DOHH2 (cell line): ENCODE data around the gene DDX5.

Experiments
- H3F3A ChIP-seq: fragments of 200-600 bp; sonication (generic), shearing (Covaris generic); 2 replicates; pipeline ENCODE4 v1.6.0; 2016; ENCODE audit warnings: antibody characterized with exemption, mild to moderate bottlenecking; ENCODE audit not compliant: control insufficient read depth, insufficient read depth
- H3K27ac ChIP-seq: fragments of 200-600 bp; sonication (generic); 2 replicates; pipeline ENCODE4 v1.5.1; 2014; ENCODE audit warnings: low read depth, mild to moderate bottlenecking, low read length, moderate library complexity
- H3K27me3 ChIP-seq: fragments of 200-600 bp; sonication (generic); 2 replicates; pipeline ENCODE4 v1.6.1; 2014; ENCODE audit warnings: mild to moderate bottlenecking, low read length, mixed read lengths; ENCODE audit not compliant: control insufficient read depth
- H3K36me3 ChIP-seq: fragments of 200-600 bp; sonication (generic); 2 replicates; pipeline ENCODE4 v1.6.1; 2014; ENCODE audit warnings: mild to moderate bottlenecking, low read length, moderate library complexity, mixed read lengths; ENCODE audit not compliant: control insufficient read depth
- H3K4me1 ChIP-seq: fragments of 200-600 bp; sonication (generic); 2 replicates; pipeline ENCODE4 v1.6.1; 2014; ENCODE audit warnings: mild to moderate bottlenecking, low read length, mixed read lengths; ENCODE audit not compliant: control insufficient read depth
- H3K4me2 ChIP-seq: fragments of 200-600 bp; sonication (generic); 2 replicates; pipeline ENCODE4 v1.6.0; 2014; ENCODE audit warnings: mild to moderate bottlenecking, low read length, moderate library complexity
- H3K4me3 ChIP-seq: fragments of 200-600 bp; sonication (generic); 2 replicates; pipeline ENCODE4 v1.5.1; 2014; ENCODE audit warnings: mild to moderate bottlenecking, low read length, mixed read lengths
- H3K79me2 ChIP-seq: fragments of 200-600 bp; sonication (generic); 2 replicates; pipeline ENCODE4 v1.6.1; 2014; ENCODE audit warnings: mild to moderate bottlenecking, low read length, mixed read lengths; ENCODE audit not compliant: control insufficient read depth
- H3K9me2 ChIP-seq: fragments of 200-600 bp; sonication (generic); replicated peaks from 2 replicates; pipeline ENCODE4 v1.6.1; 2014; ENCODE audit warnings: mild to moderate bottlenecking, low read length, mixed read lengths; ENCODE audit not compliant: control insufficient read depth
- H3K9me3 ChIP-seq: fragments of 200-600 bp; sonication (generic); 2 replicates; pipeline ENCODE4 v1.6.1; 2014; ENCODE audit warnings: antibody characterized with exemption, low read length, mixed read lengths; ENCODE audit not compliant: control insufficient read depth, insufficient read depth
- H4K20me1 ChIP-seq: fragments of 200-600 bp; sonication (generic); 2 replicates; pipeline ENCODE4 v1.6.0; 2014; ENCODE audit warnings: low read depth, mild to moderate bottlenecking, antibody characterized with exemption, low read length, moderate library complexity; ENCODE audit not compliant: control insufficient read depth, insufficient read depth
- CTCF ChIP-seq: fragments of 200-600 bp; sonication (generic); IDR thresholded peaks from one replicate; pipeline ENCODE4 v1.5.1; 2014; ENCODE audit warnings: antibody characterized with exemption, mild to moderate bottlenecking, low read depth, low read length; ENCODE audit not compliant: poor library complexity, severe bottlenecking
- EZH2phosphoT487 ChIP-seq: fragments of 200-600 bp; sonication (generic); IDR thresholded peaks from 2 replicates; pipeline ENCODE4 v1.6.1; 2017; ENCODE audit warnings: borderline replicate concordance, mild to moderate bottlenecking, antibody characterized with exemption, low read length, moderate library complexity, mixed read lengths

DDX5 gene

GRCh38 chr17:64536913-64537312 lies 30.8 kb upstream of the DDX5 start:
- H3K4me1 ChIP-seq, result no peaks in the 10 kb centered on the region
- H3K36me3 ChIP-seq, result peaks cover 80% of the 10 kb centered on the region
- H3K9me3 ChIP-seq, result no peaks in the 10 kb centered on the region
- no peaks in the 10 kb centered on the region for H3K27me3 ChIP-seq
- no peak overlapping the region for H3K4me3 ChIP-seq
- no peaks in the 10 kb centered on the region for H4K20me1 ChIP-seq
- H3K4me2 ChIP-seq, result no peak overlapping the region
- H3K79me2 ChIP-seq, result no peaks in the 10 kb centered on the region
- TF ChIP-seq EZH2phosphoT487, result no peak
- TF ChIP-seq CTCF, result no peak
- H3K27ac ChIP-seq, result no peak overlapping the region
- H3K9me2 ChIP-seq, result no peaks in the 10 kb centered on the region
- peaks cover 12% of the 10 kb centered on the region; the same call in 1 of the 2 replicates for H3F3A ChIP-seq

GRCh38 chr17:64535357-64535756 lies 29.3 kb upstream of the DDX5 start:
- H3K27me3 ChIP-seq, result no peaks in the 10 kb centered on the region

GRCh38 chr17:64534187-64534586 lies 28.1 kb upstream of the DDX5 start:
- no peaks in the 10 kb centered on the region for H4K20me1 ChIP-seq
- no peaks in the 10 kb centered on the region for H3K27me3 ChIP-seq
- H3K9me3 ChIP-seq, result no peaks in the 10 kb centered on the region
- H3K4me3 ChIP-seq, result no peak overlapping the region
- no peaks in the 10 kb centered on the region for H3K79me2 ChIP-seq
- H3F3A ChIP-seq, result peaks cover 7% of the 10 kb centered on the region; the same call in 1 of the 2 replicates
- peaks cover 98% of the 10 kb centered on the region for H3K36me3 ChIP-seq
- H3K4me1 ChIP-seq, result no peaks in the 10 kb centered on the region
- no peak overlapping the region for H3K27ac ChIP-seq
- no peaks in the 10 kb centered on the region for H3K9me2 ChIP-seq
- TF ChIP-seq EZH2phosphoT487 (no peak), CTCF (peak; percentile 43)
- no peak overlapping the region for H3K4me2 ChIP-seq

More at GRCh38 chr17:64535357-64535756, 29.3 kb upstream of the DDX5 start:
- Histone ChIP-seq H3K27ac (no peak overlapping the region), H3K9me2 (no peaks in the 10 kb centered on the region), H3K9me3 (no peaks in the 10 kb centered on the region), H3K79me2 (no peaks in the 10 kb centered on the region), H4K20me1 (no peaks in the 10 kb centered on the region), H3K4me1 (no peaks in the 10 kb centered on the region), H3K4me3 (no peak overlapping the region), H3K4me2 (no peak overlapping the region), H3F3A (peaks cover 11% of the 10 kb centered on the region; the same call in 1 of the 2 replicates), H3K36me3 (peaks cover 95% of the 10 kb centered on the region)
- TF ChIP-seq CTCF (no peak), EZH2phosphoT487 (no peak)

GRCh38 chr17:64533784-64534183 lies 27.7 kb upstream of the DDX5 start:
- TF ChIP-seq CTCF (no peak), EZH2phosphoT487 (no peak)
- Histone ChIP-seq H3K27ac (no peak overlapping the region), H3K27me3 (no peaks in the 10 kb centered on the region), H3K9me3 (no peaks in the 10 kb centered on the region), H3K9me2 (no peaks in the 10 kb centered on the region), H3K36me3 (peaks cover 98% of the 10 kb centered on the region), H4K20me1 (no peaks in the 10 kb centered on the region), H3F3A (peaks cover 3% of the 10 kb centered on the region; the same call in 1 of the 2 replicates), H3K4me1 (no peaks in the 10 kb centered on the region), H3K4me3 (no peak overlapping the region), H3K79me2 (no peaks in the 10 kb centered on the region), H3K4me2 (no peak overlapping the region)
